HCT116 (cell line): ENCODE data around the gene MUTYH.

Experiments
- CBX3 ChIP-seq: IDR thresholded peaks from 2 replicates; pipeline ENCODE4 v1.6.1; 2012; ENCODE audit warnings: low read depth
- EGR1 ChIP-seq: IDR thresholded peaks from 2 replicates; pipeline ENCODE4 v1.6.1; 2012; ENCODE audit warnings: low read depth
- EZH2 ChIP-seq: fragments of 200-600 bp; sonication (generic); IDR thresholded peaks from 2 replicates; pipeline ENCODE4 v1.6.1; 2017; ENCODE audit warnings: antibody characterized with exemption, mixed run types
- MAX ChIP-seq: IDR thresholded peaks from 2 replicates; pipeline ENCODE4 v1.6.1; 2012
- POLR2A ChIP-seq: IDR thresholded peaks from 2 replicates; pipeline ENCODE4 v1.7.0; 2011; ENCODE audit warnings: borderline replicate concordance; ENCODE audit not compliant: insufficient read depth, insufficient read length; ENCODE audit errors: extremely low read depth
- POLR2AphosphoS5 ChIP-seq: IDR thresholded peaks from 2 replicates; pipeline ENCODE4 v1.6.1; 2011; ENCODE audit warnings: mild to moderate bottlenecking, low read depth, low read length, moderate library complexity
- REST ChIP-seq: IDR thresholded peaks from 2 replicates; pipeline ENCODE4 v1.6.1; 2012; ENCODE audit warnings: low read depth
- SP1 ChIP-seq: IDR thresholded peaks from 2 replicates; pipeline ENCODE4 v1.6.1; 2012; ENCODE audit warnings: low read depth
- YY1 ChIP-seq: IDR thresholded peaks from 2 replicates; pipeline ENCODE4 v1.6.1; 2011; ENCODE audit warnings: low read length, low read depth, moderate library complexity, mild to moderate bottlenecking; ENCODE audit not compliant: insufficient replicate concordance; ENCODE audit errors: extremely low read depth
- TF ChIP-seq, protein P1 (sequence below), 3 experiments: fragments of 200-600 bp in 1 of 3; sonication (generic) in 1 of 3; IDR thresholded peaks in 2 of 3; conservative IDR thresholded peaks in 1 of 3; 2 replicates each; pipeline ENCODE4 v1.5.1; 2012 to 2017; ENCODE audit warnings: low read depth in 2 of 3, low read length in 2 of 3, antibody characterized with exemption in 1 of 3, borderline replicate concordance in 1 of 3, control low read depth in 1 of 3, mild to moderate bottlenecking in 1 of 3, mixed read lengths in 1 of 3, mixed run types in 1 of 3, moderate library complexity in 1 of 3; ENCODE audit not compliant: insufficient read depth in 1 of 3
- TF ChIP-seq, protein P2 (sequence below): IDR thresholded peaks from 2 replicates; pipeline ENCODE4 v1.6.1; 2011; ENCODE audit warnings: mild to moderate bottlenecking, low read length, moderate library complexity; ENCODE audit not compliant: insufficient replicate concordance; ENCODE audit errors: extremely low read depth

GRCh38 chr1:45339789-45340558 is at the start of gene MUTYH, which contains the start of gene TOE1:
- TF ChIP-seq POLR2A, result peak; percentile 46
- TF ChIP-seq EZH2, result no peak
- TF ChIP-seq, protein P1, sequence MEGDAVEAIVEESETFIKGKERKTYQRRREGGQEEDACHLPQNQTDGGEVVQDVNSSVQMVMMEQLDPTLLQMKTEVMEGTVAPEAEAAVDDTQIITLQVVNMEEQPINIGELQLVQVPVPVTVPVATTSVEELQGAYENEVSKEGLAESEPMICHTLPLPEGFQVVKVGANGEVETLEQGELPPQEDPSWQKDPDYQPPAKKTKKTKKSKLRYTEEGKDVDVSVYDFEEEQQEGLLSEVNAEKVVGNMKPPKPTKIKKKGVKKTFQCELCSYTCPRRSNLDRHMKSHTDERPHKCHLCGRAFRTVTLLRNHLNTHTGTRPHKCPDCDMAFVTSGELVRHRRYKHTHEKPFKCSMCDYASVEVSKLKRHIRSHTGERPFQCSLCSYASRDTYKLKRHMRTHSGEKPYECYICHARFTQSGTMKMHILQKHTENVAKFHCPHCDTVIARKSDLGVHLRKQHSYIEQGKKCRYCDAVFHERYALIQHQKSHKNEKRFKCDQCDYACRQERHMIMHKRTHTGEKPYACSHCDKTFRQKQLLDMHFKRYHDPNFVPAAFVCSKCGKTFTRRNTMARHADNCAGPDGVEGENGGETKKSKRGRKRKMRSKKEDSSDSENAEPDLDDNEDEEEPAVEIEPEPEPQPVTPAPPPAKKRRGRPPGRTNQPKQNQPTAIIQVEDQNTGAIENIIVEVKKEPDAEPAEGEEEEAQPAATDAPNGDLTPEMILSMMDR (IDR thresholded peaks at IDR 0.05 in 2 of 3, conservative IDR thresholded peaks at IDR 0.05 in 1 of 3; ENCODE audit: borderline replicate concordance in 1 of 3, insufficient read depth in 1 of 3, low read depth in 2 of 3, low read length in 2 of 3), result no peak
- peak; percentile 87 for TF ChIP-seq POLR2AphosphoS5
- TF ChIP-seq REST, result no peak
- TF ChIP-seq CBX3, result peak; percentile 58
- TF ChIP-seq, protein P2, sequence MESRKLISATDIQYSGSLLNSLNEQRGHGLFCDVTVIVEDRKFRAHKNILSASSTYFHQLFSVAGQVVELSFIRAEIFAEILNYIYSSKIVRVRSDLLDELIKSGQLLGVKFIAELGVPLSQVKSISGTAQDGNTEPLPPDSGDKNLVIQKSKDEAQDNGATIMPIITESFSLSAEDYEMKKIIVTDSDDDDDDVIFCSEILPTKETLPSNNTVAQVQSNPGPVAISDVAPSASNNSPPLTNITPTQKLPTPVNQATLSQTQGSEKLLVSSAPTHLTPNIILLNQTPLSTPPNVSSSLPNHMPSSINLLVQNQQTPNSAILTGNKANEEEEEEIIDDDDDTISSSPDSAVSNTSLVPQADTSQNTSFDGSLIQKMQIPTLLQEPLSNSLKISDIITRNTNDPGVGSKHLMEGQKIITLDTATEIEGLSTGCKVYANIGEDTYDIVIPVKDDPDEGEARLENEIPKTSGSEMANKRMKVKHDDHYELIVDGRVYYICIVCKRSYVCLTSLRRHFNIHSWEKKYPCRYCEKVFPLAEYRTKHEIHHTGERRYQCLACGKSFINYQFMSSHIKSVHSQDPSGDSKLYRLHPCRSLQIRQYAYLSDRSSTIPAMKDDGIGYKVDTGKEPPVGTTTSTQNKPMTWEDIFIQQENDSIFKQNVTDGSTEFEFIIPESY, result peak; percentile 68
- peak; percentile 90 for TF ChIP-seq MAX
- peak; percentile 84 for TF ChIP-seq YY1
- TF ChIP-seq SP1, result peak; percentile 69
- no peak for TF ChIP-seq EGR1
